Measurements from ENCODE around the gene SETD6. TPM values are rescaled to one million over a fixed set of nuclear protein-coding genes. Genes with fewer than 3 reads are reported as not detected.

The SETD6 gene
- polyA plus RNA-seq, 2 of the 4 experiments (the other 2 are of a cell fraction) = 19.2 to 27.5 TPM

- TF ChIP-seq PBX3 (IDR thresholded peaks at IDR 0.05) = no peak
- no peak for TF ChIP-seq NPAS2 (CRISPR knock-in tag; IDR thresholded peaks at IDR 0.05; ENCODE audit: borderline replicate concordance)
- no peak for TF ChIP-seq NFE2L2 (conservative IDR thresholded peaks at IDR 0.05; ENCODE audit: low read length)
- no peak for TF ChIP-seq RARB (CRISPR knock-in tag; IDR thresholded peaks at IDR 0.05)
- no peak for TF ChIP-seq JUNB (IDR thresholded peaks at IDR 0.05)
- TF ChIP-seq ZNF302 (CRISPR knock-in tag; IDR thresholded peaks at IDR 0.05) = no peak
- TF ChIP-seq, protein P1, sequence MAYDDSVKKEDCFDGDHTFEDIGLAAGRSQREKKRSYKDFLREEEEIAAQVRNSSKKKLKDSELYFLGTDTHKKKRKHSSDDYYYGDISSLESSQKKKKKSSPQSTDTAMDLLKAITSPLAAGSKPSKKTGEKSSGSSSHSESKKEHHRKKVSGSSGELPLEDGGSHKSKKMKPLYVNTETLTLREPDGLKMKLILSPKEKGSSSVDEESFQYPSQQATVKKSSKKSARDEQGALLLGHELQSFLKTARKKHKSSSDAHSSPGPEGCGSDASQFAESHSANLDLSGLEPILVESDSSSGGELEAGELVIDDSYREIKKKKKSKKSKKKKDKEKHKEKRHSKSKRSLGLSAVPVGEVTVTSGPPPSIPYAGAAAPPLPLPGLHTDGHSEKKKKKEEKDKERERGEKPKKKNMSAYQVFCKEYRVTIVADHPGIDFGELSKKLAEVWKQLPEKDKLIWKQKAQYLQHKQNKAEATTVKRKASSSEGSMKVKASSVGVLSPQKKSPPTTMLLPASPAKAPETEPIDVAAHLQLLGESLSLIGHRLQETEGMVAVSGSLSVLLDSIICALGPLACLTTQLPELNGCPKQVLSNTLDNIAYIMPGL (CRISPR knock-in tag; IDR thresholded peaks at IDR 0.05; ENCODE audit: borderline replicate concordance) = no peak
- TF ChIP-seq CEBPB (IDR thresholded peaks at IDR 0.05) = no peak
- TF ChIP-seq PHF8 (IDR thresholded peaks at IDR 0.05; ENCODE audit: borderline replicate concordance, low read depth) = no peak
These were observed 3.0 kb downstream of the SETD6 start (continued) for GRCh38 chr16:58518083-58518979.

DNA sequence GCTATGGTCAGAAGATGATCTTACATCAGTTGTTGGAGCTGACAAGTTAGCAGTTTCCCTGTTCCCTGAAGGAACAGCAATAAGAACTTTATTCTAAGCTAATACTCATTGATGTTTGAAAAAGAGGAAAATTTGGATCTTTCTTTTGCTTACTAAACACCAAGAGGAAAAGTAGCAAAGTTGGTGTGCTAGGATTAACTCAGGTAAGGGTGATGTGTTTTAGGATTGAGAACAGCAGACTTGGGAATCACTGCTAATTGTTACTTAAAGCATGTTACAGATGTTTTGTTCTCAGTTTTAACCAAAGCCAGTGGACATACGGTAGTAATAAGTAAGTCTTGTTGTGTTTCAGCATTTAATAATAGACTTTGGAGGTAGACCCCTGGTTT lies 3.7 kb downstream of the SETD6 start:
- no peaks in the 10 kb centered on the region for H3K9me3 ChIP-seq
- H3K4me1 ChIP-seq = peaks cover 12% of the 10 kb centered on the region; the same call in 2 of the 3 replicates
- FAIRE-seq (no peak), ATAC-seq (no peak), DNase-seq (ENCODE audit: low read depth in 1 of 2, low spot score in 1 of 2) (no peak)
- no peak overlapping the region for H3K4me3 ChIP-seq
- TF ChIP-seq, protein P2, sequence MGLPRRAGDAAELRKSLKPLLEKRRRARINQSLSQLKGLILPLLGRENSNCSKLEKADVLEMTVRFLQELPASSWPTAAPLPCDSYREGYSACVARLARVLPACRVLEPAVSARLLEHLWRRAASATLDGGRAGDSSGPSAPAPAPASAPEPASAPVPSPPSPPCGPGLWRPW (IDR thresholded peaks at IDR 0.05) = no peak
- 0 out of 2 replicates have a peak, but pooled peaks have one; percentile 31 for TF ChIP-seq FOSB (CRISPR knock-in tag; IDR thresholded peaks at IDR 0.05)
- no peak for TF ChIP-seq RFX5 (IDR thresholded peaks at IDR 0.05)
- 91% methylated on average over 1 of the region's 1 CpG for WGBS (ENCODE audit: missing lambda C conversion rate)
- ChIA-PET POLR2A (no interaction called here), CTCF (interaction anchor here (0.5 to 7.1 kb wide), 8 partner anchors 8 to 164 kb away, joined by 3 to 43 read pairs (median 4); no protein-coding TSS in a partner anchor)
- H3K27ac ChIP-seq = no peak overlapping the region
- no peak overlapping the region for H3K4me2 ChIP-seq

GRCh38 chr16:58519707-58520106 lies 4.4 kb downstream of the SETD6 start:
- H3K27ac ChIP-seq = no peak overlapping the region
- ChIA-PET CTCF (interaction anchor here (0.7 to 7.1 kb wide), 8 partner anchors 9 to 236 kb away, joined by 3 to 43 read pairs (median 4); no protein-coding TSS in a partner anchor), POLR2A (no interaction called here)
- H3K4me1 ChIP-seq = peaks cover 6% of the 10 kb centered on the region; the same call in 2 of the 3 replicates
- no peak for ATAC-seq
- H3K4me3 ChIP-seq = no peak overlapping the region
- no peak for DNase-seq (ENCODE audit: low read depth in 1 of 2, low spot score in 1 of 2)
- H3K4me2 ChIP-seq = no peak overlapping the region
- H3K9me3 ChIP-seq = no peaks in the 10 kb centered on the region
- FAIRE-seq = no peak
- TF ChIP-seq ZFP36 (IDR thresholded peaks at IDR 0.05; ENCODE audit: borderline replicate concordance, partially characterized antibody) (no peak), NFE2L2 (conservative IDR thresholded peaks at IDR 0.05; ENCODE audit: low read length) (no peak)

- WGBS (ENCODE audit: missing lambda C conversion rate) = 91% methylated on average over 5 of the region's 5 CpGs
- TF ChIP-seq EHF (CRISPR knock-in tag; IDR thresholded peaks at IDR 0.05) (no peak), ZFP36 (IDR thresholded peaks at IDR 0.05; ENCODE audit: borderline replicate concordance, partially characterized antibody) (no peak), PHF8 (IDR thresholded peaks at IDR 0.05; ENCODE audit: borderline replicate concordance, low read depth) (no peak), CBX2 (IDR thresholded peaks at IDR 0.05; ENCODE audit: borderline replicate concordance, low read depth) (no peak), KDM5A (IDR thresholded peaks at IDR 0.05) (no peak), CHD4 (IDR thresholded peaks at IDR 0.05; ENCODE audit: borderline replicate concordance) (no peak), MAZ (IDR thresholded peaks at IDR 0.05; ENCODE audit: borderline replicate concordance, low read depth, low read length) (no peak), JUNB (IDR thresholded peaks at IDR 0.05) (no peak), ZC3H11A (IDR thresholded peaks at IDR 0.05) (no peak), SREBF2 (IDR thresholded peaks at IDR 0.05) (no peak), CEBPB (IDR thresholded peaks at IDR 0.05) (no peak), MAFK (IDR thresholded peaks at IDR 0.05; ENCODE audit: partially characterized antibody) (no peak), RFX5 (IDR thresholded peaks at IDR 0.05) (no peak), KDM1A (IDR thresholded peaks at IDR 0.05; ENCODE audit: low read depth) (no peak)
- TF ChIP-seq, protein P3, sequence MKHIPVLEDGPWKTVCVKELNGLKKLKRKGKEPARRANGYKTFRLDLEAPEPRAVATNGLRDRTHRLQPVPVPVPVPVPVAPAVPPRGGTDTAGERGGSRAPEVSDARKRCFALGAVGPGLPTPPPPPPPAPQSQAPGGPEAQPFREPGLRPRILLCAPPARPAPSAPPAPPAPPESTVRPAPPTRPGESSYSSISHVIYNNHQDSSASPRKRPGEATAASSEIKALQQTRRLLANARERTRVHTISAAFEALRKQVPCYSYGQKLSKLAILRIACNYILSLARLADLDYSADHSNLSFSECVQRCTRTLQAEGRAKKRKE (CRISPR knock-in tag; IDR thresholded peaks at IDR 0.05; ENCODE audit: low read depth) = no peak
- TF ChIP-seq, protein P2 (IDR thresholded peaks at IDR 0.05) = no peak
These were observed 14.9 kb downstream of the SETD6 start for GRCh38 chr16:58530179-58530578.

More at GRCh38 chr16:58530179-58530578, 14.9 kb downstream of the SETD6 start:
- Histone ChIP-seq H3K9me3 (no peaks in the 10 kb centered on the region), H3K27ac (no peak overlapping the region), H3K4me2 (no peak overlapping the region), H3K4me1 (no peaks in the 10 kb centered on the region), H3K4me3 (no peak overlapping the region)
- FAIRE-seq = no peak
- no peak for ATAC-seq
- no peak for DNase-seq (ENCODE audit: low read depth in 1 of 2, low spot score in 1 of 2)
- ChIA-PET POLR2A (no interaction called here), CTCF (interaction anchor here (0.9 to 1.5 kb wide), 4 partner anchors 9 to 226 kb away, joined by 3 to 4 read pairs (median 4); no protein-coding TSS in a partner anchor)

Measured in A549 (cell line).